DOHH2 (cell line): ENCODE measurements around the gene DLD.
"Not testable (repeated sequence)": the region's sequence is repeated elsewhere in the genome, so short reads cannot be mapped to it uniquely, and the experiment has no call there.

Source experiments
- CTCF ChIP-seq: fragments of 200-600 bp; sonication (generic); IDR thresholded peaks from one replicate; pipeline ENCODE4 v1.5.1; 2014; ENCODE audit warnings: antibody characterized with exemption, mild to moderate bottlenecking, low read depth, low read length; ENCODE audit not compliant: poor library complexity, severe bottlenecking
- EZH2phosphoT487 ChIP-seq: fragments of 200-600 bp; sonication (generic); IDR thresholded peaks from 2 replicates; pipeline ENCODE4 v1.6.1; 2017; ENCODE audit warnings: borderline replicate concordance, mild to moderate bottlenecking, antibody characterized with exemption, low read length, moderate library complexity, mixed read lengths

- not testable (repeated sequence) for TF ChIP-seq EZH2phosphoT487, CTCF
These were observed 30.8 kb downstream of the DLD start for GRCh38 chr7:107921826-107922225.
